Duodenal mucosa (tissue), 2 donors: Measurements from ENCODE around the gene PODXL2.
"Not testable (repeated sequence)": the region's sequence is repeated elsewhere in the genome, so short reads cannot be mapped to it uniquely, and the experiment has no call there.

Source experiments
- H3K27ac ChIP-seq: one replicate; pipeline ENCODE4 v1.7.0; 2013; ENCODE audit warnings: low read depth, low read length
- H3K27me3 ChIP-seq, 2 donors: one replicate each; pipeline ENCODE4 v1.7.0; 2013; ENCODE audit warnings: low read length in 2 of 2, control low read depth in 1 of 2; ENCODE audit not compliant: insufficient read depth in 2 of 2, control insufficient read depth in 1 of 2
- H3K36me3 ChIP-seq, 2 donors: one replicate each; pipeline ENCODE4 v1.7.0; 2013; ENCODE audit warnings: low read length in 2 of 2, control low read depth in 1 of 2; ENCODE audit not compliant: insufficient read depth in 2 of 2, control insufficient read depth in 1 of 2
- H3K4me1 ChIP-seq, 2 donors: one replicate each; pipeline ENCODE4 v1.7.0; 2013; ENCODE audit warnings: low read length in 2 of 2, control low read depth in 1 of 2; ENCODE audit not compliant: insufficient read depth in 2 of 2, control insufficient read depth in 1 of 2
- H3K4me3 ChIP-seq, 2 donors: one replicate each; pipeline ENCODE4 v1.7.0; 2013; ENCODE audit warnings: low read length in 2 of 2, low read depth in 1 of 2
- H3K9ac ChIP-seq, 2 donors: one replicate each; pipeline ENCODE4 v1.7.0; 2013; ENCODE audit warnings: low read length in 2 of 2, low read depth in 1 of 2
- H3K9me3 ChIP-seq, 2 donors: one replicate each; pipeline ENCODE4 v1.7.0; 2013; ENCODE audit warnings: low read length in 2 of 2, control low read depth in 1 of 2; ENCODE audit not compliant: control insufficient read depth in 1 of 2

The PODXL2 gene

DNA sequence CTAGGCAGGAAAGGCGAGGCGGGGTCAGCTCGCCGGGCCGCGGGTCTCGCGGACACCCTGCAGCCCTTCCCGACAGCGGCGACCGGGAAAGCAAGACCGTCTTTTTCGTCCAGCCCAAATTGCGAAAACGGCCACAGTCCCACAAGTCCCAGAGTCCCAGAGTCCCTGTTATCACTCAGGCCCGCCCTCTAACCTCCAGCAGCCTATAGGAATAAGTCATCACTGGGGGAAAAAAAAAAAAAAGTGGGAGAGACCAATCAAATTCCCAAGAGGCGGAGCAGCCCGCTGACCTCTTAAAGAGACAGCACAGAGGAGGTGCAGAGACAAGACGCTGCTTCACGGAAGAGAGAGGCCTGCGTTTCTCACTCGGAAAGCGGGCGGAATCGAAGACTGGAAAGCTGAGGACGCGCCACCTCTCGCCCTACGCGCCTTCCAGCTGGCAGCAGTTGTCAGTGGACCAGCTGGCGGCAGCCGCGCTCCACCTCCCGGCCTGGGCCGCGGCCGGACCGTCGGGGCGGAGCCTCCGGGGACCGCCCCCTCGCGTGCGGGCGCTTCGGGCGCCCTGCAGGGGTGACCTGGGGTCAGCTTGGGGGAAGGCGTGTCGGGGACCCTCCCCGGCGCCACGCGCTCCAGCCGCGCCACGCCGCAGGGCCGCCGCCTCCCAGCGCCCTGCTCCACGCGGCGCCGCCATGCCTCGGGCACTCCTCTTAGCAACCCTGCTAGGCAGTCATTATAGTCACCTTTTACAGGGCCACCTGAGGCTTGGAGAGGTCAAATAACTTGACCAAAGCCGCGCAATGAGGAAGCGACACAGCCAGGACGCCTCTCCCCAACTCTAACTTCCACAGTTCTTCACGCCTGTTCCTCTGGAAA is 38.2 kb upstream of the PODXL2 start, which contains the start of gene TPRA1:
TSS of gene TPRA1 (minus strand) at position 141 of the 873 bp plus-strand sequence. CDS start 10,587 bp downstream, outside the sequence.
- Histone ChIP-seq H3K4me1 (peaks cover 22 to 23% of the 10 kb centered on the region in 2 donors), H3K9me3 (no peaks in the 10 kb centered on the region), H3K27me3 (no peaks in the 10 kb centered on the region), H3K4me3 (peak within 1 kb of the TSS; percentile 84 to 90), H3K36me3 (no peaks in the 10 kb centered on the region), H3K27ac (peak within 1 kb of the TSS; percentile 89), H3K9ac (peak within 1 kb of the TSS; percentile 83 to 89)

DNA sequence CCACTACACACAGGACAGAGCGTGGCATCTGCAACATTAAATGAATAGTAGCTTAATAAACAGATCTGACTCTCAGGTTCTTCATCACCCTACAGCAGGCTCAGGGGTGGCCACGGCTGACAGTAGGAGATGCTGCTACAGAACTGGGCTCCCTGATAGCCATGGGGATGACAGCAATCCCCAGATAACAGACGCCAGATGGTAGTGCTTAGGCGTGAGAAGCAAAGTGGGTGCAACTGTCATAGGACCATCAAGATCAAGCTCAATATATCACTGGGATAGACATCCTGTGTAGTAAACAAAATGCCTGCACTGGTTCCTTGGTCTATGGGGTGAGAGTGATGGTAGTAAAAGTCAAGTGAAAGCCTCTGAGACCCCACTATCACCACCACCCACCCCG is 35.8 kb upstream of the PODXL2 start:
- no peaks in the 10 kb centered on the region for H3K27me3 ChIP-seq
- H3K4me3 ChIP-seq, result no peak overlapping the region
- no peaks in the 10 kb centered on the region for H3K9me3 ChIP-seq
- H3K36me3 ChIP-seq, result no peaks in the 10 kb centered on the region
- no peak overlapping the region for H3K27ac ChIP-seq
- no peak overlapping the region for H3K9ac ChIP-seq
- H3K4me1 ChIP-seq, result peaks cover 18 to 19% of the 10 kb centered on the region in 2 donors

DNA sequence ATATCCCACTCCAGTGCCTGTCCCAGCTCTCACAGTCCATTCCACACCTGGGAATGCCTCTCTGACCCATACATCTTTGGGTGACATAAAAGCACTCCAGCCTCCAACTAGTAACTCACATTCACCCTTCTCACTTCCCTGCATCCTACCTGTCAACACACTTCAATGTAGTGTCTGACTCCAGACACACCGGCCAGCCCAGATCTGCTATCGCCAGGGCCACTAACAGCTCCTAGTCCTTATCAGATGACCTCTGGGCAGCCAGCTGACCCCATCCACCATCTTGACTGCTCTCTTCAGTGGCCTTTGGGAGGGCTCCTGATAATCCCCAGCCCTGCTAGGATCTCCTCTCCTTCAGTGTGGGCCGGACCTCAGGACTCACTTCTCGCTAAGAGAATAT is 33.7 kb upstream of the PODXL2 start:
- no peak overlapping the region for H3K27ac ChIP-seq
- peaks cover 19 to 21% of the 10 kb centered on the region in 2 donors for H3K4me1 ChIP-seq
- no peaks in the 10 kb centered on the region for H3K27me3 ChIP-seq
- H3K9me3 ChIP-seq, result no peaks in the 10 kb centered on the region
- H3K4me3 ChIP-seq, result no peak overlapping the region
- no peak overlapping the region for H3K9ac ChIP-seq
- no peaks in the 10 kb centered on the region for H3K36me3 ChIP-seq

GRCh38 chr3:127597020-127597771 is 31.8 kb upstream of the PODXL2 start:
- H3K36me3 ChIP-seq, result no peaks in the 10 kb centered on the region
- H3K4me3 ChIP-seq, result no peak overlapping the region
- H3K9ac ChIP-seq, result peak overlapping the region in 1 of 2 donors; percentile 41
- peaks cover 11 to 15% of the 10 kb centered on the region in 2 donors for H3K4me1 ChIP-seq
- no peaks in the 10 kb centered on the region for H3K9me3 ChIP-seq
- no peak overlapping the region for H3K27ac ChIP-seq
- H3K27me3 ChIP-seq, result no peaks in the 10 kb centered on the region

- peak overlapping the region; percentile 41 to 58 for H3K9ac ChIP-seq
Observed at GRCh38 chr3:127598841-127599570, 30.0 kb upstream of the PODXL2 start.

GRCh38 chr3:127600749-127601456 is 28.1 kb upstream of the PODXL2 start:
- H3K27ac ChIP-seq, result no peak overlapping the region
- no peaks in the 10 kb centered on the region for H3K27me3 ChIP-seq

More at GRCh38 chr3:127598841-127599570, 30.0 kb upstream of the PODXL2 start:
- peak overlapping the region; percentile 57 to 70 for H3K4me3 ChIP-seq
- no peaks in the 10 kb centered on the region for H3K9me3 ChIP-seq
- peaks cover 0 to 6% of the 10 kb centered on the region in 2 donors for H3K36me3 ChIP-seq
- no peaks in the 10 kb centered on the region for H3K27me3 ChIP-seq
- no peak overlapping the region for H3K27ac ChIP-seq
- H3K4me1 ChIP-seq, result peaks cover 11 to 15% of the 10 kb centered on the region in 2 donors

DNA sequence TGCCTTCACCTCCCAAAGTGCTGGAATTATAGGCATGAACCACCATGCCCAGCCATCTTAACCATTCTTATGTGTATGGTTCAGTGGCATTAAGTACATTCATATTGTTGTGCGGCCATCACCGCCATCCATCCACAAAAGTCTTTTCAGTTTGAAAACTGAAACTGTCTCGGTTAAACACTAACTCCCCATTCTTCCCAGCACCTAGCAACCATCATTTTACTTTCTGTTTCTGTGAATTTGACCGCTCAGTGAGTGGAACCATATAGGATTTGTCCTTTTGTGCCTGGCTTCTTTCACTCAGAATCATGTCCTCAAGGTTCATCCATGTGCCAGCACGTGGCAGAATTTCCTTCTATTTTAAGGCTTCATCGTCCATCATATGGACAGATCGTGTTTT is 24.9 kb upstream of the PODXL2 start:
- peaks cover 8 to 47% of the 10 kb centered on the region in 2 donors for H3K36me3 ChIP-seq
- H3K9ac ChIP-seq, result no peak overlapping the region
- no peak overlapping the region for H3K4me3 ChIP-seq

More at GRCh38 chr3:127600749-127601456, 28.1 kb upstream of the PODXL2 start:
- H3K9me3 ChIP-seq, result no peaks in the 10 kb centered on the region
- peaks cover 11 to 15% of the 10 kb centered on the region in 2 donors for H3K4me1 ChIP-seq
- no peak overlapping the region for H3K9ac ChIP-seq
- no peak overlapping the region for H3K4me3 ChIP-seq
- peaks cover 0 to 19% of the 10 kb centered on the region in 2 donors for H3K36me3 ChIP-seq

GRCh38 chr3:127604546-127605165 is 24.3 kb upstream of the PODXL2 start:
- H3K36me3 ChIP-seq, result peaks cover 8 to 52% of the 10 kb centered on the region in 2 donors
- no peaks in the 10 kb centered on the region for H3K27me3 ChIP-seq
- H3K9me3 ChIP-seq, result no peaks in the 10 kb centered on the region
- no peak overlapping the region for H3K27ac ChIP-seq
- no peak overlapping the region for H3K9ac ChIP-seq
- peaks cover 0 to 3% of the 10 kb centered on the region in 2 donors for H3K4me1 ChIP-seq
- no peak overlapping the region for H3K4me3 ChIP-seq

More for the DNA sequence above, 24.9 kb upstream of the PODXL2 start:
- H3K4me1 ChIP-seq, result peaks cover 5 to 9% of the 10 kb centered on the region in 2 donors
- no peaks in the 10 kb centered on the region for H3K9me3 ChIP-seq
- H3K27me3 ChIP-seq, result no peaks in the 10 kb centered on the region
- H3K27ac ChIP-seq, result no peak overlapping the region

DNA sequence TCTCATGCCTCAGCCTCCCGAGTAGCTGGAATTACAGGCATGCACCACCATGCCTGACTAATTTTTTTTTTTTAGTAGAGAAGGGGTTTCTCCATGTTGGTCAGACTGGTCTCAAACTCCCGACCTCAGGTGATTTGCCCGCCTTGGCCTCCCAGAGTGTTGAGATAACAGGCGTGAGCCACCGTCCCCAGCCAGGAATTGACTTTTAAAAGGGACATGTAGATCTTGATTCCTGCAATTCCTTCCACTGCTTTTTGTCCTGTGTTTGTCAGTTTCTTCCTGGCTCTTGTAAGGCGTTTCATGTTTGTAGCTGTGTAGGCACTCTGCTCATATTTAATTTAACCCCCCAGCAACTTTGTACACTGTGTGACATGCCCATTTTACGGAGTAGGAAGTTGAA is 23.4 kb upstream of the PODXL2 start:
- not testable (repeated sequence) for H3K27ac ChIP-seq, H3K9ac ChIP-seq
- H3K36me3 ChIP-seq, result peaks cover 8 to 59% of the 10 kb centered on the region in 2 donors

More for the DNA sequence above, 23.4 kb upstream of the PODXL2 start:
- H3K4me1 ChIP-seq, H3K27me3 ChIP-seq, H3K4me3 ChIP-seq, H3K9me3 ChIP-seq: not testable (repeated sequence)
